ENCODE data around the gene HJV.
A peak's percentile ranks its signal among the peaks of the same experiment; 100 is the strongest.
"Not testable (repeated sequence)": the region's sequence is repeated elsewhere in the genome, so short reads cannot be mapped to it uniquely, and the experiment has no call there.

The HJV gene

GRCh38 chr1:146049436-146049835 is 27.9 kb upstream of the HJV start:
- Histone ChIP-seq H3K4me3 (replicated peaks; ENCODE audit: insufficient read depth, low read length) (no peak overlapping the region), H3K27me3 (ENCODE audit: insufficient read depth, poor library complexity, severe bottlenecking) (no peaks in the 10 kb centered on the region), H3K27ac (replicated peaks) (no peak overlapping the region)
- DNase-seq (ENCODE audit: low read depth in 1 of 2, low spot score in 1 of 2) = no peak
- TF ChIP-seq GABPA (IDR thresholded peaks at IDR 0.05; ENCODE audit: low read depth) (no peak), POLR2AphosphoS5 (IDR thresholded peaks at IDR 0.05; ENCODE audit: low read depth) (no peak), CTCF (IDR thresholded peaks at IDR 0.05; ENCODE audit: insufficient read depth, low read length) (no peak), SPI1 (IDR thresholded peaks at IDR 0.05; ENCODE audit: borderline replicate concordance, low read depth) (no peak), REST (IDR thresholded peaks at IDR 0.05; ENCODE audit: insufficient replicate concordance, low read depth) (no peak)

DNA sequence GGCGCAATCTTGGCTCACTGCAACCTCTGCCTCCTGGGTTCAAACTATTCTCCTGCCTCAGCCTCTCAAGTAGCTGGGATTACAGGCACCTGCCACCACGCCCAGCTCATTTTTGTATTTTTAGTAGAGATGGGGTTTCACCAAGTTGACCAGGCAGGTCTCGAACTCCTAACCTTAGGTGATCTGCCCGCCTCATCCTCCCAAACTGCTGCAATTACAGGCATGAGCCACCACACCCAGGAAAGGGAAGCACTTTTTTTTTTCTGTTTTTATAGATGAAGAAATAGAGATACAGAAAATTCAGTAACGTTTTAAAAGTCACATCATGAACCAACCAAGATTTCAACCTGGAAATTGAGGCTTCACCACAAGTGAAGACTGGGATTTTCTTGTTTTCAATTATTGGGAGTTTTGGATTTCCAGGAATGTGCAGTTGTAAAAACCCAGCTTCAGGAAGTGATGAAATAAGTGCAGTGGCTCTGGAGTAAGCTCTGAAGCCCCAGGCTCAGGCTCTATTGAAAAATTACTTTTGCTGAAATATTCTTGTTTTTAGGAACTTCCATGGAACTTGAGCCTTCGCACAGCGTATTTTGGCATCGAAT is 27.1 kb upstream of the HJV start:
- not testable (repeated sequence) for H3K4me3 ChIP-seq (replicated peaks; ENCODE audit: insufficient read depth, low read length); H3K27ac ChIP-seq (replicated peaks); H3K27me3 ChIP-seq (ENCODE audit: insufficient read depth, poor library complexity, severe bottlenecking)
- DNase-seq (ENCODE audit: low read depth in 1 of 2, low spot score in 1 of 2) = peak in 1 of 2 experiments; percentile 16

DNA sequence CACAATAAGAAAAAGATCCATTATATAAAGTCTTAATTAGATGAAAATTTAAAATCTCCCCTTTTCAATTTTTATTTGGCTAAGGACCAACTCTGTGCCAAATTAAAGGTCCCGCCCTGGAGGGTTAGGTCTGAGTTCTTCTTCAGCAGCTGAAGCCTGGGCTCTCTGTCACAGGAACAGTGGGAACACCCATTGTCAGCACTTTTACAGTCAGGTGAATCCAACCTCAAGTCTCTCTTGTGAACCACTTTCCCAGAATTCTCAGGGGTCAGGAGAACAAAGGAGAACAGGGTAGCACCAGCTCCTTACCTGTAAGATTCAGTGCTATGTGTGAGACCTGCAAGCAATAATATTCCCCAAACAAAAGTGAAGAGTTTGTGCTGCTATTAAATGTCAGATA is 25.1 kb upstream of the HJV start:
- H3K27me3 ChIP-seq (ENCODE audit: insufficient read depth, poor library complexity, severe bottlenecking) = no peaks in the 10 kb centered on the region
- no peak for TF ChIP-seq POLR2AphosphoS5 (IDR thresholded peaks at IDR 0.05; ENCODE audit: low read depth)
- TF ChIP-seq CTCF (IDR thresholded peaks at IDR 0.05; ENCODE audit: insufficient read depth, low read length) = no peak
- no peak for TF ChIP-seq REST (IDR thresholded peaks at IDR 0.05; ENCODE audit: insufficient replicate concordance, low read depth)
- no peak for TF ChIP-seq SPI1 (IDR thresholded peaks at IDR 0.05; ENCODE audit: borderline replicate concordance, low read depth)
- no peak for TF ChIP-seq GABPA (IDR thresholded peaks at IDR 0.05; ENCODE audit: low read depth)
- DNase-seq (ENCODE audit: low read depth in 1 of 2, low spot score in 1 of 2) = no peak
- H3K4me3 ChIP-seq (replicated peaks; ENCODE audit: insufficient read depth, low read length) = no peak overlapping the region
- H3K27ac ChIP-seq (replicated peaks) = no peak overlapping the region

DNA sequence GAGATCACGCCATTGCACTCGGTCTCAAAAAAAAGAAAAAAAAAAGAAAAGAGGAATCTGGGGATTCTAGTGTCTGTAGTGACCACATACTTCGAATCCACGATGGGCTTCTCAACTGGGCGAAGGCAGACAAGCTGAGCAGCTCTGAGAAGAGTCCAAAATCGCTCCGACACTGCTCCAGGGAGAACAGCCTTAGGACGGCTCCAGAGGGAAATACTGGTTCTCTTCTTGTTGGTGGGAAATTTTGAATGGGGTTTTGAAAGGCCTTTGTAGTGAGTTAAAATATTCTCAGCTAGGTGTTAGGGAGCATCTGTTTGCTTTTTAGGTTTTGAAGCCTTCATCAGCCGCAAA is 18.3 kb upstream of the HJV start:
- Histone ChIP-seq H3K4me3 (replicated peaks; ENCODE audit: insufficient read depth, low read length) (no peak overlapping the region), H3K27me3 (ENCODE audit: insufficient read depth, poor library complexity, severe bottlenecking) (no peaks in the 10 kb centered on the region), H3K27ac (replicated peaks) (no peak overlapping the region)
- DNase-seq (ENCODE audit: low read depth in 1 of 2, low spot score in 1 of 2) = no peak
- TF ChIP-seq SPI1 (IDR thresholded peaks at IDR 0.05; ENCODE audit: borderline replicate concordance, low read depth) = no peak
- TF ChIP-seq CTCF (IDR thresholded peaks at IDR 0.05; ENCODE audit: insufficient read depth, low read length) = no peak
- no peak for TF ChIP-seq GABPA (IDR thresholded peaks at IDR 0.05; ENCODE audit: low read depth)
- no peak for TF ChIP-seq POLR2AphosphoS5 (IDR thresholded peaks at IDR 0.05; ENCODE audit: low read depth)
- no peak for TF ChIP-seq REST (IDR thresholded peaks at IDR 0.05; ENCODE audit: insufficient replicate concordance, low read depth)

All from HL-60 (cell line).